ENCODE measurements around the gene GTF3C2. TPM values are rescaled to one million over a fixed set of nuclear protein-coding genes. Genes with fewer than 3 reads are reported as not detected.

GTF3C2 gene
- total and polyA plus RNA-seq, 12 donors, result 30.6 to 73.9 (median 51.3) TPM

- no peak overlapping the region for H3K27ac ChIP-seq
- WGBS, 4 donors, result 83 to 87% (median 86%) methylated on average over 11 to 16 of the region's 16 CpGs
- peak in 1 of 7 donors; percentile 54 for DNase-seq
- peaks cover 0 to 62% of the 10 kb centered on the region in 2 donors for H3K36me3 ChIP-seq (replicated peaks in 1 of 2)
- no peaks in the 10 kb centered on the region for H3K27me3 ChIP-seq
- TF ChIP-seq POLR2A (IDR thresholded peaks at IDR 0.05), result no peak
- TF ChIP-seq CTCF (IDR thresholded peaks at IDR 0.05), result no peak
- intact Hi-C loops (cut with DNase I), result no loop called here
- H3K4me3 ChIP-seq, result no peak overlapping the region
- H3K9me3 ChIP-seq (replicated peaks in 1 of 3), result no peaks in the 10 kb centered on the region
- H3K4me1 ChIP-seq (replicated peaks in 1 of 2), result peaks cover 12 to 37% of the 10 kb centered on the region in 2 donors
Observed at GRCh38 chr2:27376151-27376865, 19.7 kb upstream of the GTF3C2 start.

- Histone ChIP-seq H3K27ac (no peak overlapping the region), H3K36me3 (replicated peaks in 1 of 2) (peaks cover 0 to 62% of the 10 kb centered on the region in 2 donors), H3K4me3 (no peak overlapping the region), H3K9me3 (replicated peaks in 1 of 3) (no peaks in the 10 kb centered on the region), H3K27me3 (no peaks in the 10 kb centered on the region), H3K4me1 (replicated peaks in 1 of 2) (peaks cover 12 to 34% of the 10 kb centered on the region in 2 donors)
- DNase-seq, result no peak
- intact Hi-C loops (cut with DNase I), result no loop called here
- TF ChIP-seq CTCF (IDR thresholded peaks at IDR 0.05) (no peak), POLR2A (IDR thresholded peaks at IDR 0.05) (no peak)
- WGBS, 4 donors, result 80 to 92% (median 91%) methylated on average over 9 to 20 of the region's 20 CpGs
Observed at GRCh38 chr2:27375513-27376099, 19.0 kb upstream of the GTF3C2 start.

GRCh38 chr2:27373567-27373966, 17.0 kb upstream of the GTF3C2 start:
- intact Hi-C loops (cut with DNase I), result no loop called here
- Histone ChIP-seq H3K27ac (no peak overlapping the region), H3K9me3 (replicated peaks in 1 of 3) (no peaks in the 10 kb centered on the region), H3K36me3 (replicated peaks in 1 of 2) (peaks cover 0 to 64% of the 10 kb centered on the region in 2 donors), H3K27me3 (no peaks in the 10 kb centered on the region), H3K4me1 (replicated peaks in 1 of 2) (peaks cover 17 to 30% of the 10 kb centered on the region in 2 donors), H3K4me3 (no peak overlapping the region)
- DNase-seq, result peak in 1 of 7 donors; percentile 13
- TF ChIP-seq POLR2A (IDR thresholded peaks at IDR 0.05) (peak in 1 of 2 donors; percentile 6), CTCF (IDR thresholded peaks at IDR 0.05) (no peak)
- WGBS, 4 donors, result 73 to 100% (median 75%) methylated on average over 3 to 5 of the region's 5 CpGs

GRCh38 chr2:27372937-27373336, 16.4 kb upstream of the GTF3C2 start:
- WGBS, 4 donors, result 83 to 92% (median 90%) methylated on average over 6 of the region's 6 CpGs
- intact Hi-C loops (cut with DNase I), result no loop called here

More at GRCh38 chr2:27372937-27373336, 16.4 kb upstream of the GTF3C2 start:
- peaks cover 0 to 64% of the 10 kb centered on the region in 2 donors for H3K36me3 ChIP-seq (replicated peaks in 1 of 2)
- H3K9me3 ChIP-seq (replicated peaks in 1 of 3), result no peaks in the 10 kb centered on the region
- no peak for TF ChIP-seq POLR2A (IDR thresholded peaks at IDR 0.05)
- no peak for TF ChIP-seq CTCF (IDR thresholded peaks at IDR 0.05)
- no peak overlapping the region for H3K4me3 ChIP-seq
- H3K27me3 ChIP-seq, result no peaks in the 10 kb centered on the region
- peaks cover 17 to 33% of the 10 kb centered on the region in 2 donors for H3K4me1 ChIP-seq (replicated peaks in 1 of 2)
- no peak for DNase-seq
- H3K27ac ChIP-seq, result no peak overlapping the region

All from adrenal gland (tissue), 12 donors.